CD4-positive, alpha-beta T cell (primary cell): Measurements from ENCODE around the gene CACHD1. TPM values are rescaled to one million over a fixed set of nuclear protein-coding genes. Genes with fewer than 3 reads are reported as not detected.

Source experiments
- ATAC-seq: fragments of 200-7000 bp; cut with Tn5 transposase; one replicate; pipeline ENCODE4 v1.10.0; 2022; ENCODE audit warnings: mild to moderate bottlenecking; ENCODE audit not compliant: poor library complexity
- CTCF ChIA-PET: fragments of 350-600 bp; sonication (Branson Sonifier 250); formaldehyde crosslinking; loops from one replicate; lab custom pipeline; 2021; ENCODE audit warnings: antibody characterized with exemption, inconsistent platforms; lab: Charles Lee
- POLR2A ChIA-PET: fragments of 350-600 bp; sonication (Branson Sonifier 250); formaldehyde crosslinking; loops from one replicate; lab custom pipeline; 2021; ENCODE audit warnings: antibody characterized with exemption, inconsistent platforms; lab: Charles Lee
- DNase-seq, 14 experiments: peaks; one replicate each; pipeline ENCODE4 v3.0.0-alpha.2; 2013 to 2020; ENCODE audit warnings: mixed read lengths in 2 of 14
- H3K27ac ChIP-seq, 2 donors: one replicate each; pipeline versions ENCODE4 v1.5.1 to v1.7.0; 2013; ENCODE audit warnings: low read length in 2 of 2, low read depth in 1 of 2, mild to moderate bottlenecking in 1 of 2
- H3K27me3 ChIP-seq, 2 experiments: 1 replicate in 1 of 2; 2 replicates in 1 of 2; pipeline versions ENCODE4 v1.6.1 to v1.7.0; 2013; ENCODE audit warnings: low read length in 2 of 2, control low read depth in 1 of 2, mild to moderate bottlenecking in 1 of 2, moderate library complexity in 1 of 2; ENCODE audit not compliant: insufficient read depth in 2 of 2, control insufficient read depth in 1 of 2
- H3K36me3 ChIP-seq: one replicate; pipeline ENCODE4 v1.6.1; 2013; ENCODE audit warnings: low read length, control low read depth; ENCODE audit not compliant: insufficient read depth
- H3K4me1 ChIP-seq: one replicate; pipeline ENCODE4 v1.6.1; 2013; ENCODE audit warnings: low read length, control low read depth; ENCODE audit not compliant: insufficient read depth
- H3K4me3 ChIP-seq: one replicate; pipeline ENCODE4 v1.5.1; 2013; ENCODE audit warnings: mild to moderate bottlenecking, low read length, moderate library complexity
- H3K9me3 ChIP-seq, 2 experiments: 1 replicate in 1 of 2; 2 replicates in 1 of 2; pipeline versions ENCODE4 v1.6.1 to v1.7.0; 2013; ENCODE audit warnings: low read length in 2 of 2, mild to moderate bottlenecking in 2 of 2, control low read depth in 1 of 2, moderate library complexity in 1 of 2; ENCODE audit not compliant: control insufficient read depth in 1 of 2, insufficient read depth in 1 of 2
- H3K27ac Mint-ChIP-seq: one replicate; pipeline ENCODE4 v1.8.0; 2020; ENCODE audit warnings: mixed read lengths
- H3K27me3 Mint-ChIP-seq: one replicate; pipeline ENCODE4 v1.8.0; 2021; ENCODE audit warnings: mixed read lengths
- H3K36me3 Mint-ChIP-seq: one replicate; pipeline ENCODE4 v1.8.0; 2021; ENCODE audit warnings: low read depth, mixed read lengths
- H3K4me1 Mint-ChIP-seq: one replicate; pipeline ENCODE4 v1.8.0; 2021; ENCODE audit warnings: low read depth, mixed read lengths
- H3K4me3 Mint-ChIP-seq: one replicate; pipeline ENCODE4 v1.8.0; 2020; ENCODE audit warnings: mild to moderate bottlenecking, mixed read lengths
- H3K9me3 Mint-ChIP-seq: one replicate; pipeline ENCODE4 v1.8.0; 2020; ENCODE audit warnings: mixed read lengths
- CTCF ChIP-seq: fragments of 200-600 bp; IDR thresholded peaks from one replicate; pipeline ENCODE4 v1.8.0; 2022; ENCODE audit warnings: antibody characterized with exemption, mild to moderate bottlenecking
- intact Hi-C, 2 experiments: fragments of 100-400 bp; cut with DNase I in 1 of 2; cut with micrococcal nuclease in 1 of 2; formaldehyde crosslinking; loops; one replicate each; pipeline versions ENCODE4 v1.15.1 to v1.9.0; 2023 to 2025; cut with DNase I, micrococcal nuclease
- total RNA-seq, 174 experiments: library from RNA in 2 of 174; stranded (reverse) in 2 of 174; gene quantifications; one replicate each; pipeline ENCODE4 v1.2.3 and lab custom pipeline; 2021 to 2026

Gene CACHD1
- total RNA-seq, 2 experiments from 2014 or later, result 6.2 to 7.1 TPM

DNA sequence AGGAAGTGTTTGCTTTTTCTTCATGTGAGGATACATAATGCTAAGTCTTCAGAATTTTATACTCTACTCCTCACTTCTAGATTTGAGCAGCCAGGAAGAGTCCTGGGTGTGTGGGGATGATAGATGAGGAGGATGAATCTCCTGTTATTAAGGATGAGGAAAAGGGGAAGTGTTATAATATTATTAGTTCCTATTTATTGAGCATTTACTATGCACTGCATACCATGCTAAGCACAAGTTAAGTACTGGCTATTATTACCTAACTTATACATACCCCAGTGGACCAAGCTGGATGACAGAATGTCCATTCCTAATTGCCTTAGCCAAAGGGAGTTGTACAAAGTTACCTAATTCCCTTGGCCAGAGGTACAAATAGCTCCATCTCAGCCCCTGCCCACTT is 19.8 kb downstream of the CACHD1 start:
- H3K9me3 ChIP-seq, result no peaks in the 10 kb centered on the region
- DNase-seq, result no peak
- H3K27ac Mint-ChIP-seq, result no peak overlapping the region
- TF ChIP-seq CTCF, result no peak
- no peaks in the 10 kb centered on the region for H3K36me3 ChIP-seq
- ChIA-PET POLR2A (interaction anchor here (1.4 kb wide), 1 partner anchor 15 kb away, joined by 3 read pairs; no protein-coding TSS in a partner anchor), CTCF (no interaction called here)
- no peaks in the 10 kb centered on the region for H3K9me3 Mint-ChIP-seq
- no peaks in the 10 kb centered on the region for H3K36me3 Mint-ChIP-seq
- peaks cover 0 to 3% of the 10 kb centered on the region in 2 experiments for H3K27me3 ChIP-seq
- H3K4me3 ChIP-seq, result no peak overlapping the region
- H3K4me1 ChIP-seq, result no peaks in the 10 kb centered on the region
- peaks cover 37% of the 10 kb centered on the region for H3K4me1 Mint-ChIP-seq
- no peak for ATAC-seq
- intact Hi-C loops, result no loop called here
- H3K4me3 Mint-ChIP-seq, result no peak overlapping the region
- H3K27me3 Mint-ChIP-seq, result peaks cover 12% of the 10 kb centered on the region
- H3K27ac ChIP-seq, result no peak overlapping the region

DNA sequence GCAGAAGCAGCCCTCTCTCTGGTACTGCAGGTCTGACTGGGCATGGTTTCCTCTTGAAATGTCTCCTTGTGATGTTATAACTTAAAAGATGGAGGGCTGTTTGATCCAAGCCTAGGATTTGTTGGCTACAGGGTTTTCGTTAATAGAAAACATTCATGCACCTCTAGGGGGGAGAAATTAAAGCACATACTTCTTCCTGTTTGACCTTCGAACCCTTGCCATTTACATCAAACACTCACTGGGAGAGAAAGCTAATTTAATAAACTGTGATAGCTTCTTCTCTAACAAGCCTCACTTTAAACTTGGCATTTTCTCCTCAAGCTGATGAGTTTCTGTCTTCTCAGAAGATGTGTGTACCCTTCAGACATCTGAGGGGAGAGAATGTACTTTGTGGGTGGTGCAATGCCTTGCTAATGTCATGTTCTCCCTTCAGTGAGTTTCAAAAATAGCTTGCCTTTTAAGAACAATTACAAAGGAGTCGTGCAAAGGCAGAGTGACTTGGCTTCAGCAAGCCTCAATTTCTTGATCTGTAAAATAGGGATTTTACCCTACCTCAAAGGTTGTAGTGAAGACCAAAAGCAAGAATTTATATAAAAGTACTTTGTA is 20.4 kb downstream of the CACHD1 start:
- Mint-ChIP-seq H3K4me1 (peaks cover 39% of the 10 kb centered on the region), H3K27ac (no peak overlapping the region), H3K9me3 (no peaks in the 10 kb centered on the region), H3K27me3 (peaks cover 12% of the 10 kb centered on the region), H3K4me3 (no peak overlapping the region), H3K36me3 (no peaks in the 10 kb centered on the region)
- no peak overlapping the region for H3K27ac ChIP-seq
- H3K4me1 ChIP-seq, result no peaks in the 10 kb centered on the region
- no peak for TF ChIP-seq CTCF
- no peaks in the 10 kb centered on the region for H3K9me3 ChIP-seq
- POLR2A ChIA-PET, result interaction anchor here (1.4 kb wide), 1 partner anchor 16 kb away, joined by 3 read pairs; no protein-coding TSS in a partner anchor
- no peak overlapping the region for H3K4me3 ChIP-seq
- intact Hi-C loops, result no loop called here
- peaks cover under 1 to 3% of the 10 kb centered on the region in 2 experiments for H3K27me3 ChIP-seq
- CTCF ChIA-PET, result no interaction called here
- H3K36me3 ChIP-seq, result no peaks in the 10 kb centered on the region
- DNase-seq (no peak), ATAC-seq (no peak)

GRCh38 chr1:64492424-64492823 is 22.5 kb downstream of the CACHD1 start:
- H3K36me3 Mint-ChIP-seq, result no peaks in the 10 kb centered on the region
- Histone ChIP-seq H3K4me1 (no peaks in the 10 kb centered on the region), H3K4me3 (no peak overlapping the region), H3K27me3 (peaks cover 3% of the 10 kb centered on the region in 2 experiments), H3K9me3 (no peaks in the 10 kb centered on the region), H3K36me3 (no peaks in the 10 kb centered on the region), H3K27ac (no peak overlapping the region)
- H3K4me3 Mint-ChIP-seq, result no peak overlapping the region
- H3K27ac Mint-ChIP-seq, result no peak overlapping the region
- peaks cover 7% of the 10 kb centered on the region for H3K27me3 Mint-ChIP-seq
- H3K9me3 Mint-ChIP-seq, result no peaks in the 10 kb centered on the region
- POLR2A ChIA-PET, result no interaction called here
- CTCF ChIA-PET, result no interaction called here
- no peak for TF ChIP-seq CTCF
- peaks cover 38% of the 10 kb centered on the region for H3K4me1 Mint-ChIP-seq
- intact Hi-C loops, result no loop called here
- no peak for ATAC-seq
- DNase-seq, result no peak
